ENCODE results near the gene ACSBG1.

ACSBG1 gene

DNA sequence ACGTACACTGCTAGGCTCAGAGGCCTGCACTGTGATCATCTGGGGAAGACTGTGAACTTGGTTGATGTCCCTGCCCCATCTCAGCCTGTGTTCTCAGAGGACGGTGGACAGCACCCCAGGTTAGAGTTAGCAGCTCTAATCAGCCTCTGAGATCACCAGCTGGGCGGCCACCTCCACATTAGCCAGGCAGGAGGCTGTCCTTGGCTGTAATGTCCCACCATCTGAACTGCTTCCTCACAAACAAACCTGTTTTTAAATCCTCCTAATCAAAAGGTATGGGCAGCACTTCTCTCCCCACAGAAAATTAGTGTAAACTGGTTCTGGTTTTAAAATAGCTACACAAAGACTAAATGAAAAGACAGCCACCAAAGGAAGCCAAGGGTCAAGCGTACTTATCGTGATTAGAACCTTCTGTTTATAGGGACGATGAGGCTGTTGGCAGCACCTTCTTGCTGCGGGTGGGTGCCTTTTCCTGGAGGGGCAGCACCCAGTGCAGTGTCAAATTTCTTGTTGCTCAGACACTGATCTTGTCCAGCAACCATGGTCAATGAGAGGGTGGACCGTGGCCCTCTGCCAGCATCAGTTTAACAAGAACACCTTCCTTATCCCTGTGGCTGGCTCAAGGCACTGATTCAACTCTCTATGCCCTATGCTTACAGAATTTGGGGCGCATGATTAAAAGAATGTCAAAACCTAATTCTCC, 24.6 kb downstream of the ACSBG1 start:
- DNase-seq (ENCODE audit: low read depth): no peak
- in situ Hi-C loops (cut with HindIII; ENCODE audit: low sequenced_read_pairs): no loop called here
- no peak for TF ChIP-seq CTCF (IDR thresholded peaks at IDR 0.05; ENCODE audit: low read depth, low read length, missing control alignments)
- H3K4me3 ChIP-seq (ENCODE audit: low read depth, low read length): no peak overlapping the region

GRCh38 chr15:78208887-78209645, 25.3 kb downstream of the ACSBG1 start:
- no peak for TF ChIP-seq CTCF (IDR thresholded peaks at IDR 0.05; ENCODE audit: low read depth, low read length, missing control alignments)
- in situ Hi-C loops (cut with HindIII; ENCODE audit: low sequenced_read_pairs): no loop called here
- H3K4me3 ChIP-seq (ENCODE audit: low read depth, low read length): no peak overlapping the region
- no peak for DNase-seq (ENCODE audit: low read depth)

- H3K4me3 ChIP-seq (ENCODE audit: low read depth, low read length): no peak overlapping the region
- TF ChIP-seq CTCF (IDR thresholded peaks at IDR 0.05; ENCODE audit: low read depth, low read length, missing control alignments): no peak
- DNase-seq (ENCODE audit: low read depth): no peak
- in situ Hi-C loops (cut with HindIII; ENCODE audit: low sequenced_read_pairs): no loop called here
Observed at GRCh38 chr15:78208341-78208844, 26.0 kb downstream of the ACSBG1 start.

DNA sequence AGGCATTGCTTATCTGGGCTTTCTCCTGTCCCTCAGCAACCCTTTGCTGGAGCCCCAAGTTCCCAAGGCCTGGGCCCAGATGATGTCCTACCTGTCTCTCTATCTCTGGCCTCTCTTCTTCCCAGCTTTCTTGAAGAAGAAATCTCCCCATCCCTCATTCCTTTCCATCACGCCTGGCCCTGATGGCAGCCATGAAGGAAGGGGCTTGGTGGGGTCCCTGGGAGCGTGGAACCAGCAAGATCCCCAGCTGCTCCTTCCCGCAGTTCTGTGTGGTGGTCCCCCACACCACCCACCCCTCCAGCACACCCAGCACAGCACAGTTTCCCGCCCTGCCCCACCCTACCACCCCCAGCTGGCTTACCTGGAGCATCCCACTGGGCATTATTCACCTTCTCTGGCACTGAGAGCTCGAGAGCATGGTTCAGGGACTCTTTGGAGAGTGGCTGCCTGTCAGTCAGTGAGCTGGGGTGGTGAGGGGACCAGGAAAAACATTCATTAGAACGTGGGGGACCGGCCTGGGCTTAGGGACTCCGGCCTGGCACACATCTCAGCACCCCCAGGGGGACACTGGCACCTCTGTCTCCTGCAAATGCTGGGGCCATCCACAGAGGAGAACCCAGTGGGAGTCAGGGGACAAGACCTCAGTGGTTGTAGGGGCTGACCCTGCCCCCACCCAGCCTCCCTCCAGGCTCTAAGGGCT, 26.6 kb downstream of the ACSBG1 start:
- H3K4me3 ChIP-seq (ENCODE audit: low read depth, low read length): no peak overlapping the region
- no peak for TF ChIP-seq CTCF (IDR thresholded peaks at IDR 0.05; ENCODE audit: low read depth, low read length, missing control alignments)
- in situ Hi-C loops (cut with HindIII; ENCODE audit: low sequenced_read_pairs): no loop called here
- DNase-seq (ENCODE audit: low read depth): no peak

DNA sequence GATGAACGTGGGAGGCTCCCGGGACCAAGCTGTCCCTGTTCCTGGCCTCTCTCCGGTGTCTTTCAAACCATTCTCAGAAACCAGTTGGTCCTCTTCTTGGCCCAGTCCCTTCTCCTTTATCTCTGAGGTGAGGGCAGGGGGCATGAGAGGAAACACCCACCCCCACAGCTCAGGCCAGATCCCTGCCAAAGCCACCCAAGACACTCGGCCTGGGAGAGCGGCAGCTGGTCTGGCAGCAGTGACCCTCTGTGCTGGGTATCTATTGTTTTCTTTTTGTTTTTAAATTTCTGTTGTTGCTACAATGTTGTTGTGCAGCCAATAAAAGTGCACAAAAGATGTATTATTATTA, 27.3 kb downstream of the ACSBG1 start:
- H3K4me3 ChIP-seq (ENCODE audit: low read depth, low read length): no peak overlapping the region
- TF ChIP-seq CTCF (IDR thresholded peaks at IDR 0.05; ENCODE audit: low read depth, low read length, missing control alignments): no peak
- in situ Hi-C loops (cut with HindIII; ENCODE audit: low sequenced_read_pairs): no loop called here
- DNase-seq (ENCODE audit: low read depth): no peak

- no peak for DNase-seq (ENCODE audit: low read depth)
- no peak for TF ChIP-seq CTCF (IDR thresholded peaks at IDR 0.05; ENCODE audit: low read depth, low read length, missing control alignments)
- in situ Hi-C loops (cut with HindIII; ENCODE audit: low sequenced_read_pairs): no loop called here
- no peak overlapping the region for H3K4me3 ChIP-seq (ENCODE audit: low read depth, low read length)
Observed at GRCh38 chr15:78206326-78207109, 27.8 kb downstream of the ACSBG1 start.
